Erythroblast (primary cell): ENCODE measurements around the gene CACNA1D.

ENCODE experiments used
- DNase-seq, 2 experiments: peaks; one replicate each; lab custom pipeline; 2025; lab: John Stamatoyannopoulos, UW
- GATA1 ChIP-seq: IDR thresholded peaks from 2 replicates; pipeline ENCODE4 v1.6.1; 2011; ENCODE audit warnings: low read depth, mild to moderate bottlenecking, control low read depth, low read length, moderate library complexity
- POLR2A ChIP-seq: IDR thresholded peaks from 2 replicates; pipeline ENCODE4 v1.6.1; 2011; ENCODE audit warnings: mild to moderate bottlenecking, low read length

Gene CACNA1D

GRCh38 chr3:53829605-53830004, 335.2 kb downstream of the CACNA1D start:
- TF ChIP-seq GATA1 (no peak), POLR2A (no peak)
- no peak for DNase-seq

- TF ChIP-seq GATA1, result no peak
- TF ChIP-seq POLR2A, result no peak
These were observed 336.5 kb downstream of the CACNA1D start for GRCh38 chr3:53830944-53831343.

GRCh38 chr3:53833053-53833645, 338.7 kb downstream of the CACNA1D start:
- no peak for TF ChIP-seq GATA1
- DNase-seq, result no peak

More at GRCh38 chr3:53830944-53831343, 336.5 kb downstream of the CACNA1D start:
- no peak for DNase-seq

GRCh38 chr3:53833700-53834099, 339.3 kb downstream of the CACNA1D start:
- DNase-seq, result no peak
- TF ChIP-seq GATA1 (no peak), POLR2A (no peak)

- TF ChIP-seq POLR2A (no peak), GATA1 (no peak)
- DNase-seq, result no peak
These were observed 340.2 kb downstream of the CACNA1D start for GRCh38 chr3:53834429-53835095.

- TF ChIP-seq GATA1 (no peak), POLR2A (no peak)
- no peak for DNase-seq
These were observed 340.8 kb downstream of the CACNA1D start for GRCh38 chr3:53835257-53835656.

- DNase-seq, result no peak
- TF ChIP-seq GATA1 (no peak), POLR2A (no peak)
These were observed 341.9 kb downstream of the CACNA1D start for GRCh38 chr3:53836084-53836872.

- no peak for DNase-seq
- no peak for TF ChIP-seq GATA1
- no peak for TF ChIP-seq POLR2A
These were observed 342.9 kb downstream of the CACNA1D start for GRCh38 chr3:53837331-53837730.

GRCh38 chr3:53841296-53841695, 346.9 kb downstream of the CACNA1D start:
- TF ChIP-seq GATA1 (no peak), POLR2A (no peak)
- DNase-seq, result no peak

- no peak for DNase-seq
- no peak for TF ChIP-seq POLR2A
- TF ChIP-seq GATA1, result no peak
These were observed 348.2 kb downstream of the CACNA1D start for GRCh38 chr3:53842436-53843194.

GRCh38 chr3:53843195-53844177, 349.1 kb downstream of the CACNA1D start:
- DNase-seq, result no peak

GRCh38 chr3:53844262-53845102, 350.1 kb downstream of the CACNA1D start:
- DNase-seq, result no peak
- no peak for TF ChIP-seq POLR2A
- no peak for TF ChIP-seq GATA1

More at GRCh38 chr3:53843195-53844177, 349.1 kb downstream of the CACNA1D start:
- no peak for TF ChIP-seq GATA1
